GM19351 (cell line): ENCODE data around the gene MLC1.
"Not testable (repeated sequence)": the region's sequence is repeated elsewhere in the genome, so short reads cannot be mapped to it uniquely, and the experiment has no call there.

ENCODE experiments used
- ATAC-seq: cut with Tn5 transposase; IDR thresholded peaks from one replicate; pipeline ENCODE4 v1.9.1; 2021; ENCODE audit warnings: mild to moderate bottlenecking, moderate library complexity; ENCODE audit not compliant: unreplicated experiment

MLC1 gene

GRCh38 chr22:50104141-50104544, 18.9 kb upstream of the MLC1 start:
- no peak for ATAC-seq

GRCh38 chr22:50102946-50103345, 17.7 kb upstream of the MLC1 start:
- ATAC-seq, result no peak

- ATAC-seq, result no peak
Observed at GRCh38 chr22:50101870-50102565, 16.8 kb upstream of the MLC1 start.

- no peak for ATAC-seq
Observed at GRCh38 chr22:50098052-50098451, 12.8 kb upstream of the MLC1 start.

GRCh38 chr22:50092342-50092741, 7.1 kb upstream of the MLC1 start:
- no peak for ATAC-seq

- no peak for ATAC-seq
Observed at GRCh38 chr22:50091092-50091768, 6.0 kb upstream of the MLC1 start.

- ATAC-seq, result no peak
Observed at GRCh38 chr22:50090412-50090714, 5.1 kb upstream of the MLC1 start.

GRCh38 chr22:50089682-50090411, 4.6 kb upstream of the MLC1 start, which contains the start of gene MOV10L1:
MOV10L1 (plus strand) TSS chr22:50090006; CDS start chr22:50090089, 83 bp downstream.
- ATAC-seq, result no peak

GRCh38 chr22:50089231-50089630, 4.0 kb upstream of the MLC1 start:
- ATAC-seq, result no peak

GRCh38 chr22:50088096-50088495, 2.9 kb upstream of the MLC1 start:
- ATAC-seq, result no peak

GRCh38 chr22:50087646-50088045, 2.4 kb upstream of the MLC1 start:
- ATAC-seq, result no peak

- not testable (repeated sequence) for ATAC-seq
Observed at GRCh38 chr22:50086975-50087374, 1.7 kb upstream of the MLC1 start.

GRCh38 chr22:50086526-50086925, 1.3 kb upstream of the MLC1 start:
- no peak for ATAC-seq

- ATAC-seq, result no peak
Observed at GRCh38 chr22:50084614-50085021, 608 bp downstream of the MLC1 start.

- ATAC-seq, result no peak
Observed at GRCh38 chr22:50084080-50084477, 1.1 kb downstream of the MLC1 start.

GRCh38 chr22:50083462-50084079, 1.7 kb downstream of the MLC1 start:
- ATAC-seq, result no peak

GRCh38 chr22:50082961-50083461, 2.2 kb downstream of the MLC1 start:
- ATAC-seq, result no peak

GRCh38 chr22:50082197-50082715, 3.0 kb downstream of the MLC1 start:
- no peak for ATAC-seq

GRCh38 chr22:50081426-50082196, 3.6 kb downstream of the MLC1 start:
- no peak for ATAC-seq

- no peak for ATAC-seq
Observed at GRCh38 chr22:50080077-50080465, 5.2 kb downstream of the MLC1 start.
